ENCODE measurements around the gene PPFIA3.

Gene PPFIA3

GRCh38 chr19:49182848-49183375, 63.6 kb downstream of the PPFIA3 start:
- no peak for DNase-seq

GRCh38 chr19:49186108-49186507, 66.8 kb downstream of the PPFIA3 start:
- DNase-seq = no peak

- DNase-seq = no peak
These were observed 69.4 kb downstream of the PPFIA3 start for GRCh38 chr19:49188626-49189200.

GRCh38 chr19:49189259-49189658, 69.9 kb downstream of the PPFIA3 start:
- no peak for DNase-seq

GRCh38 chr19:49190781-49191180, 71.4 kb downstream of the PPFIA3 start:
- DNase-seq = no peak

GRCh38 chr19:49193822-49194394, 74.6 kb downstream of the PPFIA3 start:
- no peak for DNase-seq

GRCh38 chr19:49194408-49194807, 75.1 kb downstream of the PPFIA3 start:
- DNase-seq = no peak

- DNase-seq = no peak
These were observed 77.3 kb downstream of the PPFIA3 start for GRCh38 chr19:49196527-49197240.

- DNase-seq = no peak
These were observed 81.0 kb downstream of the PPFIA3 start for GRCh38 chr19:49200238-49200862.
